Right forelimb (tissue), 1 donor: Measurements from ENCODE around the gene SPATA20.

Experiments used
- DNase-seq: peaks from one replicate; pipeline ENCODE4 v3.0.0-alpha.2; 2018

Gene SPATA20

DNA sequence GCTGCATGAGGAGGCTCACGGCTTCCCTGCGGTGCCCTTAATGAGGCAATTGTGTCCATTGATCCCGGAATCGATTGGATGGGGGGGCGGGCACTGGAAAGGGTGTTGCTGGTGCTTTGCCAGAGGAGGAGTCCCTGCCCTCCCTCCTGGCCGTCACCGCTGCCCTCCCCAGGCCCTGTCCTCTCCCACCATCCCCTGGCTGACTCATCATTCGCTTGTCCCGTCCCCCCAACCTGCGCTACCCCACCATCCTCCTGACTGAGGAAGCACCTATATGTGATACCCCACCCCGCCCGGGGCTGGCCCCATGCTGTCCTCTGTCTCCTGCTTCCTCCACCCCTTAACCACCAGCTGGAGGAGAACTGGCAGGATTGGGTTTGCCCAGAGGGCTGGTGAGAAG is 34.3 kb downstream of the SPATA20 start:
- DNase-seq, result no peak

DNA sequence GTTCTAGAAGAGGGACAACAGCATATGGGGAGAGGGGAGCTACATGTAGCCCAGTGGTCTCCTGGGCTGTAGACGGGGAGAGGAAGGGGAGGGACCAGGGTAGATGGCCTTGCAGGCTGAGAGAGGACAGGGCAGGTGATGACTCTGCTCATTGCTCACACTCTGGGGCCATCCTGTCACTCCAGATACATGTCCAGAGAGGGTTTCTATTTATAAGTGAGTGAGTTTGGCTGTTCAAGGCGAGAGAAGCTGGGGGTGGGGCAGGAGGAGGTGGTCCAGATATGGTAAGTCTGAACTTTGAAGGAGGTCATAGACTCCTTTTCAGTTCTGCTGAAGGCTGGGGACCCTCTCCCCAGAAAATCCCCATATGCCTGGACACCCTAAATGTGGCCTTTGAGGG is 35.8 kb downstream of the SPATA20 start:
- no peak for DNase-seq

DNA sequence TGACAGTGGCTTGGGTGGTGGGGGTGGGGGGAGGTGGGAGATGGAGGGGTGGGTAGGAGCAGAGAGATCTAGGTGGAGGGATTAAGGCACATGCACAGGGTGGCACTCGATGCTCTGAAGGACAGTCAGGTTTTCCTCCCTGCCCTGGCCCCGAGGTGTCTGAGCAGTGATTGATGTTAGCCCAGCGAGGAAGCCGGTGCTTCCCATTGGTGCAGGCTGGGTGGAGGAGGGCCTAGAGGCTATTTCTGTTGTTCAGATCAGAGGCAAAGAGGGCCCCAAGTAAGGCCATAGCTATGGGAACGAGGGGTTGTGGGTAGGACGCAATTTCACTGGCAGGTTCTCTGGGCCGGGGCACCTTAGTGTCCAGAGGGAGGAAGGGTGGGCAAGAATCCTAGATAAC is 36.7 kb downstream of the SPATA20 start:
- DNase-seq, result no peak

DNA sequence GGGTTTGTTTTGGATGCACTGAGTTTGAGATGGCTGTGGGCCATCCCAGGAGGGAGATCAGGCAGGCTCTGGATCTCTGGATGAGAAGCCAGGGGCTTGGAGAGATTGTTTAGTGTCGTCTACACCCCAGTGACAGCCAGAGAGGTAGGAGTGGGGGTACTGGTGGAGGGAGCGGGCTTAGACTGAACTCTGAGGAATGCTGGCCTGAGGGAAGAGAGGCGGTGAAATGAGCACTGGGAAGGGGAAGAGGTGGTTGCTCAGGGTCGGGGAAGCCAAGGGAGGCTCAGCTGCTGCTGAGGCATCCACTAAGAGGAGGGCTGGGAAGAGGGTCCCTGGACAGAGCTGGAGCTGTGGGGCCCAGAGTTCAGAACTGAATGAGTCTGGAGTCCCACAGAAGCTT is 37.1 kb downstream of the SPATA20 start:
- no peak for DNase-seq

DNA sequence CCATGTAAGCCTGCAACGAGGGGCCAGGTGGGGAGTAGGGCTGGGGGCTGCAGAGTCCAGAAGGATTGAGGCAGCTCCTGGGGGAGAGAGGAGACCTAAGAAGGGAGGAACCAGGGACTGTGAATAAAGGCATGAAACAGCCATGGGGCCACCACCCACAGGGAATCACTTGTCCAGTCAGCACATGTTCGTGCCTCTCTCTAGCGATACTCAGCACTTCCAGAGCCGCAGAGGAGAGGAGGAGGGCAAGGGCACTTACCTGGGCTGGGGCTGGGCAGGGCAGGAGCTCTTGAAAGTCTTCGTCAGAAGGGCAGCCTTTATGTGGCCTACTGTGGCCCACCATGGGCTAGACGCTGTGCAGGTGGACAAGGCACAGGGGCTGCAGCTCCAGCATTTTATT is 37.8 kb downstream of the SPATA20 start:
- no peak for DNase-seq

DNA sequence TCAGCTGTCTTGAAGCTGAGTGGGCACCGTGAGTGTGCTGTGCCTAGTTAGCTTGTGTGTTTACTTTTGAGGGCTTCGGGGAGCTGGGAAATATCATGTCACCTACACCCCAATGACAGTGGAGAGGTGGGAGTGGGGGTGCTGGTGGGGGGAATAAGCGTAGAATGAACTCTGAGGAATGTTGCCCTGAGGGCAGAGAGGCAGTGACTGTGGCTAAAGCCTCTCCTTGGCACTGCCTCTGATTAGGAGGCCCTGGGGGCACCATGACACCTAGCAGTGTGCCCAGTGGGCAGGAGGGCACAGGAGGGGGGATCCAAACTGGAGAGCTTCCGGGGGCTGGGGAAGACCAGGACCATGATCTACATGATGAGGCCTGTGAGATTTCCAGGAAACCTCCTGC is 38.4 kb downstream of the SPATA20 start:
- DNase-seq, result no peak

DNA sequence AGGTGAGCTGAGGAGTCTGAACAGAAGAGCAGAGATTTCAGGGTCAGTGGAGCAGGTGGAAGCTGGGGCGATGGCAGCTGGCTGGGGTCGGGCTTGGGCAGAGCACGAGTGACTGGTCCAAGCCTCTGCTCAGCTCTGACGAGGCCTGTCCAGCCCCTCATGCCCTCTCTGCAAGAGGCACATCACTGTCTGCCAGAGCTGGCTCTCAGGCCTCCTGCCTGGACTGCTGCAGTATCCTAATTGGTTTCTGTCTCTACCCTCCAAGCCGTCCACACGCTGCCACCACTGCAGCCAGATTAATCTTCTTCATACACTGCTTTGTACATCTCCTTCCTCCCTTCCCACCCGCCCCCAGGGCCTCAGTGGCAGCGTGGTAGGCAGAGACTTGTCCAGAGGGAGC is 38.9 kb downstream of the SPATA20 start:
- DNase-seq, result no peak

DNA sequence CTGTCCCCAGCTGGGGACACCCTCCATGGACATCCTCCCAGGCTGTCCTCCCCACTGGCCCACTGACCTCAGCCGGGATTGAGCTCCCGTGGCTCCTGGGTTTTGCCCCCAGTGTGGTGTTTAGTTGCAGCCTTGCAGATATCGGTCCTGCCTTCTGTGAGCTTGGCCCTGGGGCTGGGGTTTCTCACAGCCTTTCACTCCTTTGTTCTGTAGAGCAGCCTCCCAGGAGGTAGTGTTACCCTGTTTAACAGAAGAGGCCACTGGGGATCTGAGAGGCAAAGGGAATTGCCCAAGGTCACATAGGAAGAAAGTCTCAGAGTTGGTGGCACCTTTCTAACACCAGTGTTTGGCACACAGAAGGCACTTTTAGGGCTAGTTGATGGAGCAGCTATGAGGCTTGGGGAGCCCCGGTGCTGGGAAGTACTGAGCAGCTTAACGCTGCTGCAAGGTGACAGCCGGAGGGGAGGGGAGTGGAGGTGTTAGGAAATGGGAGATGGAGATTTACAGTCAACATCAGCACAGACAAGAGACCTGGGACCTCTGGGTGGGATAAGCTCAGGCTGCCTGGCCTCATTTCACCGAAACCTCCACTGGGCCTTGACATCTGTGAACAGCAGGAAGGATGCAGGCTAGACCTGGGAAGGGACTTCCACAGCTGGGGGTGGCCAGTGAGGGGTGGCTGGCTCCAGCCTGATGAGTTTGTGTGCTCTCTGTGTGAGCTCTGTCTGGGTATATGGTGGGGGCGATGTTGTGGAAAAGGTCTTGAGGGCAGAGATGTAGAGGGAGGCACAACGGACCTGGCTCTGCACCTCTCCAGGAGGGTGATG is 39.7 kb downstream of the SPATA20 start:
- DNase-seq, result no peak

DNA sequence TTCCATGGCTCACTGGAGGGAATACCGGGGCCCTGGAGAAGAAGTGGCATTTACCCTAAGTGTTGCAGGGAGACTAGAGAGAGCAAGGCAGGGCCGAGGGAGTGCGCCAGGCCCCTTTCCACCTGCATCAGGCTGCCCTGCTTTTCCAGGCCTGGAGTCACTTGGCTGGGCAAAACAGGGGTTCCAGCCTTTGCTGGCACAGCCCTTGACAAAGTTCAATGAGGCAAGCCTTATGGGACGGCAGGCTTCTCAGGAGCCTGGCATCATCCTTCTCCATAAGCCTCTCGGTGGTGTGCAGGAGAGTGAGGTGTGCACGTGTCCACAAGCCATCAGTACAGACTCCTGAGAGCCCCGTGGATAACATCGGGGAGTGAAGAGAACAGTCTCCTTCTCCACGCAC is 40.6 kb downstream of the SPATA20 start:
- DNase-seq, result no peak

DNA sequence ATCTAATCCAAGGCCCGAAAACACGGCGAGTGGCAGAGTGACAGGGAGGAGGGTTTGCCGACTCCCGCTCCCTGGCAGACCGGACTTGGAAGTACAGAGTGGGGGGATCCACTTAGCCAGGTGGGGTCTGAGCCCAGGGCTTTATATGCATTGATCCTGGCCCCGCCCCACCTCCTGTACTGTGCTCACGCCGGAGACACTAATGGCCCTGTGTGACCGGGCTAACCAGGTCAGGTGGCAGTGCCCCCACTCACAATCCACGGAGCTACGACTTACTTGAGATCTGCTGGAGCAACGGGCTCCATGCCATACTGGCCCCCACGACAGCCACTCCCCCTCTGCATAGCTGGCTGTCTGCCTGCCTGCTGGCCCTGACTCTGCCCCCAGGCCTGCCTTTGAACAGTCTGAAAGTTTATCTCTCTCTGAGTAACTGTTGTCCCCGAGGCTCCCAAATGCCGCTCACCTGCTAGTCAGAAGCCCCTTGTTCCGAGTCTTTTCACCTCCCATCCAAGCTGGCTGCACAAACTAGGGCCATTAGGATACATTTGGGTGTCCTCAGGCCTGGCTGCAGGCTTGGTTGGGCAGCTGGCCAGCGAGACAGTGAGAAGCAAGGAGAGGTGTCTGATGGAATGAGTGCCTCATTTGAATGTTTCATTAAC is 41.5 kb downstream of the SPATA20 start:
- no peak for DNase-seq

DNA sequence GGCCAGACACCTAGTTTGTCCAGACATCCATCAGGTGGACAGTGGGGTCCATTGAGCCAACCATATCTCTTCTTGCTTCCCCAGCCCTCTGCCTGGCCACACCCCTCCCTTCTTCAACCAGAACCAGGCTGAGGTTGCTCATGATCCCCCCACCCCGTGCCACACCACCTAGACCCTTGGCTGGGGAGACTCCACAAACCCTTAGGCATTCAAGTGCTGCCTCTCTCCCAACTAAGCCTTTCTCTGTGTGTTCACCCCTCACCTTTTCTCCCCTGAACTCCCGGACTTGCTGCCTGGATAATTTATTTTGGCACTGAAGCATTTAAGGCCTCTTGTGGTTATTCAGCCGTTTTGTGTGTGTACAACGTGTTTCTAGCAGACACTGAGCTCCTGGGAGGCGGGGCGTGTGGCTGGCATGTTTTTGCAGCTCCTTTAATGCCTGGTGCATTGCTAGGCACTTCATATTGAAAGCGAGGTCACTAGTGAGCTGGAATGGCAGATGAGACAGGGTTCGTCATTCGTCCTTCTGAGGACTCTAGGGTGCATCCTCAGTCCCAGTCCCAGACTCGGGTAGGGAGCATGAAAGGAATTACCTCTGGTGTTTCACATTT is 42.2 kb downstream of the SPATA20 start:
- no peak for DNase-seq

DNA sequence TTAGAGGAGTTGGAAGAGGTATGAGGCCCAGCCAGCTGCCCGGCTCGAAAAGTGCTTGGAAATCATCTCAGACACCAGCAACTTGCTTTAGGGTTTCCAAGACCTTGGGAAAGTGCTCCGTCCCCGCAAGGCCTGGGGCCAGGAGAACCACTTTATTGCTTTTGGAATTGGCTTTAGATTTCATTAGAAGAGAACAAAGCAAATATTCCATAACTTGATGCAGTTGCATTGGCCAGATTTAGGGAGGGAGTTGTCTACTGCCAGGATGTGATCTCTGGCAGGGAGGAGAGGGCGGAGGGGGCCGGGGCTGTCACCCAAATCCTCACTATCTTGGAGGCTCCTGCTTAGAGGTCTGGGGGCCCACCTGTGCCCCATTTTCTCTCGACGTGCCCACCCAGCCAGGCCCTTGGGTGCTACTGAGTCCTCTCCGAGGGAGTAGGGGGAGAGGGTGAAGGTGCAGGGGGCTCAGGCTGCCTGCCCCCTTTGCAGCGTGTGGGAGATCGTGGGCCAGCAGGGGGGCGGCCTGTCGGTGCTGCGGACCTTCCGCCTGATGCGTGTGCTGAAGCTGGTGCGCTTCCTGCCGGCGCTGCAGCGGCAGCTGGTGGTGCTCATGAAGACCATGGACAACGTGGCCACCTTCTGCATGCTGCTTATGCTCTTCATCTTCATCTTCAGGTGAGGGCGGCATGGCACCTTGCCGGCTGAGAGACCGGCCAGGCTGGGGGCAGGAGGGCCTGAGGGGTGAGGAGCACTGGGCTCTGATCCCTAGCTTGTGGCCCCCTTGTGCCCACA is 44.2 kb downstream of the SPATA20 start:
- DNase-seq, result no peak

DNA sequence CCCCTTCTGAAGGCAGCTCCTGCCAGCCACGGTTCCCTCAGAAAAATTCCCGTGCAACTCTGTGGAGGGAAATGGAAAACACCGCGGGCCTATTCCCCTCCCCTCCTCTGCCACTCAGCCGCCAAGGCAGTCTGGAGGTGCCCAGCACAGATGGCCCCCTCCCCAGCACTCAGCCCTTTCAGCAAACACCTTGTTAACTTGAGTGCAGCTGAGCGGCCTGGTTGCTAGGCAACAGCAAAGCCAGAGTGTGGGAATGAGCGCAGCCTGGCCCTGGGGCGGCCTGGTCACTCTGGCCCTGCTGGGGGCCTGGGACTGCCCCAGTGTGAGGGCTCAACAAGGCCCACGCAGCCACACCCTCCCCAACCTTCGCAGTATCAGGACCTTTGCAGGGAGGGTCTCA is 46.3 kb downstream of the SPATA20 start:
- no peak for DNase-seq

DNA sequence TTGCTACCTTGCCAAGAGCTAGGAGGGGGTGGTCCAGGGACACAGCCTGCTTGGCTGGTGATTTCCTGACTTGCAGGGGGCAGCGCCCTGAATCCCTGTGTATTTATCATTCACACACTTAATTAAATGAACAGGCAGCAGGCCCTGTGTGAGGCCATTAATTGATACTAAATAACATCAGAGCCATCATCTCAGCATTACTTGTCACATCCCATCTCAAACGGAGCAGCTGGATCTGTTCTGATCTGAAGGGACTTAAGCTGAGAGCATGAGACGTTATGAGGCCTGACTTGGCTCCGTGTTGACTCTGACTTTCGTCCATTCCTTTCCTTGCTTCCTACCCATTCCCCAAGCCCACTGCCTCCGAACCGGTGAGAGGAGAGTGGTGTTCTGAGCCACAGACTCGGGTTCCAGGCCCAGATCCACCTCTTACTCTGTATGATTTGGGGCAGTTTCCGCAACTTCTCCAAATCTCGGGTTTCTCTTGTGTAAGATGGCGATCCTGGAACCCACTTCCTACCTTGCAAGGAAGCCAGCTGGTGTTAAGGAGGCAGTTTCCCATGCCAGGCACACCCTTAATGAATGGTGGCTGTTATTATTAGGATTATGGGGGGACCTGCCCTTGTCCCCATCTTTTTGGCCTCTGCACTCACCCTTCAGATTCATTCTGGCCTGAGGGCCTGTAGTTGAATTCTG is 47.3 kb downstream of the SPATA20 start:
- DNase-seq, result no peak

DNA sequence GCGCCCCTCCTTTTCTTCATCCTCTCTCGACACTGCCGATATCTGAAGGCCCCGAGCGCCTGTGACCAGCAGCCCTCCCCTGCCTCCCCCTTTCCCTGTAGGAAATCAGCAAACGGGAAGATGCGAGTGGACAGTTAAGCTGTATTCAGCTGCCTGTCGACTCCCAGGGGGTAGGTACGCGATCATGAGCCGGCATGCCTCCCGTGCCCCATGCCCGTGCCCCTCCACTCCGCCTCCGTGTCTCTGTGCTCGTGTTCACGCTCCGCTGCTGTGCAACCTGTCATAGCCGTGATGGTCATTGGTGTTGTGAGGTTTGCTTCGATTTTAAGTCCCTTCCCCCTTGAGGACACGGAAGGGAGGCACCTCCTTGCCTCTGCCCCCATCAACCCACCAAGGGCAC is 47.9 kb downstream of the SPATA20 start:
- no peak for DNase-seq

DNA sequence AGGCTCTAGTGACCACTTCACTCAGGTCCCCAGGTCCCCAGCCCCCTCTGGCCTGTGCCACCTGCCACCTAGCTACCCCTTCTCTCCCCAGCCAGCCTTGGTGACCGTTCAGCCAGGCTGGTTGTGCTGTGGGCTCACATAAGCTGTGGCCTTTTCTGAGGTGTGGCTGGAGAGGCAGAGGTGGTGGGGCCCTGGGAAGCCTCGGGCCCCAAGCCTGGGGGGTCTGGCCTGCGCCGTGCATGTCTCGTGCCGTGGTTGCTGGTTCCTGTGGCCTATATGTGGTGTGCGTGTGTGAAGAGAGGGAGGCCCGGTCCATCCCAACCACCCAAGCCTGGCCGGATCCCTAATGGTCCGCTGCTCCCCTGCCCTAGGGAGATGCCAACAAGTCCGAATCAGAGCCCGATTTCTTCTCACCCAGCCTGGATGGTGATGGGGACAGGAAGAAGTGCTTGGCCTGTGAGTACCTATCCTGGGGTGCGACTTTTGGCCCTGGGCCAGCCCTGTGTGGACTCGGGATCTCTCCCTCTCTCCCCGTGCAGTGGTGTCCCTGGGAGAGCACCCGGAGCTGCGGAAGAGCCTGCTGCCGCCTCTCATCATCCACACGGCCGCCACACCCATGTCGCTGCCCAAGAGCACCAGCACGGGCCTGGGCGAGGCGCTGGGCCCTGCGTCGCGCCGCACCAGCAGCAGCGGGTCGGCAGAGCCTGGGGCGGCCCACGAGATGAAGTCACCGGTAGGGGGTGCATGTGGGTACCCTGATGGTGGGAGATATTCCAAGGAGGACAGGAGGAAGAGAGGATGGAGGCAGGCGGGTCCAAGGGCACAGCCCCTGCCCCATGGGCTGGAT is 49.4 kb downstream of the SPATA20 start:
- DNase-seq, result no peak

DNA sequence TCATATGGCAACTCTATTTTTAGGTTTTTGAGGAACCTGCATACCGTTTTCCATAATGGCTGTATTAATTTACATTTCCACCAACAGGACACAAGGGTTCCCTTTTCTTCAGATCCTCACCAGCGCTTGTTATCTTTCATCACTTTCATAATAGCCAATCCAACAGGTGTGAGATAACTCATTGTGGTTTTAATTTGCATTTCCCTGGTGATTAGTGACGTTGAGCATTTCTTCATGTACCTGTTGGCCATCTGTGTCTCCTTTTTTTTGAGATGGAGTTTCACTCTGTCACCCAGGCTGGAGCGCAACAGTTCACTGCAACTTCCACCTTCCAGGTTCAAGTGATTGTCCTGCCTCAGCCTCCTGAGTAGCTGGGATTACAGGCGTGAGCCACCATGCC is 51.5 kb downstream of the SPATA20 start:
- DNase-seq, result no peak

DNA sequence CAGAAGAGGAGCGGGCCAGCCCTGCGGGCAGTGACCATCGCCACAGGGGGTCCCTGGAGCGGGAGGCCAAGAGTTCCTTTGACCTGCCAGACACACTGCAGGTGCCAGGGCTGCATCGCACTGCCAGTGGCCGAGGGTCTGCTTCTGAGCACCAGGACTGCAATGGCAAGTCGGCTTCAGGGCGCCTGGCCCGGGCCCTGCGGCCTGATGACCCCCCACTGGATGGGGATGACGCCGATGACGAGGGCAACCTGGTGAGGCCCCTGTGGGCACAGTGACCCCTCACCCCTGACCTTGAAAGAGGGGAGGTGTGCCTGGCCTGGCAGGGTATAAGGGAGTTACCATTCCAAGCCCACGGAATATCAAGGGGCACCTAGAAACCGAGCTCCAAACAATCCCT is 52.6 kb downstream of the SPATA20 start:
- no peak for DNase-seq

DNA sequence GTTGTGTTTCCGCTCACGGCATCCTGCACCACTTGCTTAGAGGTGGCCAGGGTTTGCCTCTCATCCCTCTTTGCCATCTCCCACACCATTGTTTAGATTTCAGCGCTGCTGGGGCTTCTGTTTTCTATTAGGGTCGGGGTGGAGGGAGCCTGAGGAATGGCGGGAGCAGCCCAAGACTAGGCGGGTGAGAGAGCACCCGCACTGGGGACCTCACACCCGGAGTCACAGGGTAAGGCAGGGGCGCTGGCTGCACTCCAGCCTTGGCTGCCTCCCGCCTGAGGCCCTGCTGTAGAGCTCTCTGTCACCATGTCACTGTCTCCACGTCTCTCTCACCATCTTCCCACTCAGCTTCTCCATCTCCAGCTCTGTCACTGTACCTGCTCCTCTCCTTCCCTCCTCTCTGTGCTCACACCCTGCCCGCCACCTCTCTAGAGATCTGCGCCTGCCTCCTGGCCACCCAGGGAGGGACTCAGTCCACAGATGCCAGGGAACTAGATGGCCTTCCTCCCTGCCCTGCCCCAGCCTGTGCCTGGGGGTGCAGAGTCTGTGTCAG is 54.9 kb downstream of the SPATA20 start:
- no peak for DNase-seq

DNA sequence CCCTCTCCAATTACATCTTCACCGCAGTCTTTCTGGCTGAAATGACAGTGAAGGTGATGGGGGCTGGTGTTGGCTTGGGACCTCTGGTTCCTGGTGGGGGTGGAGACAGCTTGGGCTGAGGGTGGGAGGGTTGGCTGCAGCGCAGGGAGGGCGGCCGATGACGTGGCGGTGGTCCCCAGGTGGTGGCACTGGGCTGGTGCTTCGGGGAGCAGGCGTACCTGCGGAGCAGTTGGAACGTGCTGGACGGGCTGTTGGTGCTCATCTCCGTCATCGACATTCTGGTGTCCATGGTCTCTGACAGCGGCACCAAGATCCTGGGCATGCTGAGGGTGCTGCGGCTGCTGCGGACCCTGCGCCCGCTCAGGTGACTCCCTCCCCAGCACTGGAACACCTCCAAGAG is 55.9 kb downstream of the SPATA20 start:
- no peak for DNase-seq

DNA sequence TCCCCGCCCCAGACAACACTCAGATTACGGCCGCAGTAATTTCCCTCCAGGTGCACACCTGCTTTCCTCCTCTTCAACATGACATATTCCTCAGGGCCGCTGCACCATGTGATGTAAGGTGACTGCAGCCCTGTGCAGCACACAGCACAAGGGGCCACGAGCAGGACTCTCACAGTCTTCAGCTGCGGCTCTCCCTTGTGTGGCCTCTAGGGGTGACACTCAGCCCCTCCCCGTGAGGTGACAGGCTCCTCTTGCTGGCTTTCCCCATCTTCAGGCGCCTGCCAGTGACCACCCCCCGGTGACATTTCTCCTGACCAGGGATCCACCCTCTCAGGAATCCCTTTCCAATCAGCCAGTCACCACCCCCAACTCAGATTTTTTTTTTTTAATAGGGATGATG is 56.4 kb downstream of the SPATA20 start:
- DNase-seq, result no peak

DNA sequence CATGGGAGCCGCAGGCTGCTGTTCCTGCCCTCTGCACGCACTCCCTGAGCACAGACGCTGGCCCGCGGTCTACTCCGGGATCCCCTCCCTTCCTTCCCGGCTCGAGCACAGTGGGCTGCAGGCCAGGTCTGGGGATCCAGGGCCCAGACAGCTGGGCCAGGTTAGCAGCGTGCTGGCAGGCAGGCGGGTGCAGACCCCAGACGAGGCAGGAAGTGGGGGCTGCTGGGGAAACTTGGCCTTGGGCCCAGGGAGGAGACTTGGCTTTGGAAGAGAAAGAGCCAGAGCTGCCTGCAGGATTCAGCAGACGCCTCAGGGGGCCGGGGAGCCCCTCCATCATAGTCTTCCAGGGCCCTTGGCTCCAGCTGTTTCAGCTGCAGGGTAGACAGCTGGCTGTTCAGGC is 57.5 kb downstream of the SPATA20 start:
- DNase-seq, result peak; percentile 97
